ENCODE measurements around the gene MRE11.

Gene MRE11

GRCh38 chr11:94493281-94494125, at the start of gene MRE11, which contains the start of gene ANKRD49:
TSS of gene MRE11 (minus strand) at chr11:94493844. CDS start at chr11:94492801, 1,043 bp downstream.
TSS of gene ANKRD49 (plus strand) at chr11:94493984. CDS start at chr11:94496694, 2,710 bp downstream.
- DNase-seq (ENCODE audit: low spot score): peak; percentile 97

- DNase-seq (ENCODE audit: low spot score): no peak
These were observed 45.8 kb upstream of the MRE11 start for GRCh38 chr11:94539420-94539819.

GRCh38 chr11:94537031-94537600, 43.5 kb upstream of the MRE11 start:
- DNase-seq (ENCODE audit: low spot score): peak; percentile 54

GRCh38 chr11:94536386-94536785, 42.7 kb upstream of the MRE11 start:
- no peak for DNase-seq (ENCODE audit: low spot score)

GRCh38 chr11:94533696-94534630, 40.3 kb upstream of the MRE11 start:
- no peak for DNase-seq (ENCODE audit: low spot score)

GRCh38 chr11:94533206-94533605, 39.6 kb upstream of the MRE11 start:
- no peak for DNase-seq (ENCODE audit: low spot score)

- no peak for DNase-seq (ENCODE audit: low spot score)
These were observed 38.6 kb upstream of the MRE11 start for GRCh38 chr11:94532211-94532610.

- DNase-seq (ENCODE audit: low spot score): no peak
These were observed 34.9 kb upstream of the MRE11 start for GRCh38 chr11:94528551-94528950.

GRCh38 chr11:94526645-94527438, 33.2 kb upstream of the MRE11 start:
- no peak for DNase-seq (ENCODE audit: low spot score)

- peak; percentile 58 for DNase-seq (ENCODE audit: low spot score)
These were observed 32.1 kb upstream of the MRE11 start for GRCh38 chr11:94525546-94526324.

- DNase-seq (ENCODE audit: low spot score): no peak
These were observed 30.7 kb upstream of the MRE11 start for GRCh38 chr11:94524341-94524740.

- DNase-seq (ENCODE audit: low spot score): peak; percentile 44
These were observed 28.0 kb upstream of the MRE11 start for GRCh38 chr11:94521684-94522083.

- DNase-seq (ENCODE audit: low spot score): peak; percentile 40
These were observed 25.9 kb upstream of the MRE11 start for GRCh38 chr11:94519478-94520084.

GRCh38 chr11:94518300-94518699, 24.7 kb upstream of the MRE11 start:
- DNase-seq (ENCODE audit: low spot score): no peak

GRCh38 chr11:94516725-94517124, 23.1 kb upstream of the MRE11 start:
- DNase-seq (ENCODE audit: low spot score): no peak

- DNase-seq (ENCODE audit: low spot score): no peak
These were observed 21.8 kb upstream of the MRE11 start for GRCh38 chr11:94515398-94515797.

- DNase-seq (ENCODE audit: low spot score): no peak
These were observed 19.4 kb upstream of the MRE11 start for GRCh38 chr11:94513091-94513490.

GRCh38 chr11:94511932-94512781, 18.5 kb upstream of the MRE11 start, which contains the start of gene C11orf97:
TSS of gene C11orf97 (plus strand) at chr11:94512461. CDS start at chr11:94512529, 68 bp downstream.
- peak; percentile 76 for DNase-seq (ENCODE audit: low spot score)

GRCh38 chr11:94507485-94507884, 13.8 kb upstream of the MRE11 start:
- no peak for DNase-seq (ENCODE audit: low spot score)
